Liver (tissue), 3 donors: Measurements from ENCODE around the gene KLHL34.

ENCODE experiments used
- EGR1 ChIP-seq, 2 donors: IDR thresholded peaks; 2 replicates each; pipeline ENCODE4 v1.6.1; 2016 to 2018; ENCODE audit warnings: antibody characterized with exemption in 2 of 2, low read depth in 2 of 2
- GABPA ChIP-seq, 2 donors: IDR thresholded peaks in 1 of 2; conservative IDR thresholded peaks in 1 of 2; 2 replicates each; pipeline ENCODE4 v1.6.1; 2016; ENCODE audit warnings: antibody characterized with exemption in 2 of 2, mild to moderate bottlenecking in 1 of 2, moderate library complexity in 1 of 2
- JUND ChIP-seq, 2 donors: IDR thresholded peaks; 2 replicates each; pipeline ENCODE4 v1.6.1; 2016; ENCODE audit warnings: antibody characterized with exemption in 2 of 2
- REST ChIP-seq: IDR thresholded peaks from 2 replicates; pipeline ENCODE4 v1.6.1; 2016; ENCODE audit warnings: antibody characterized with exemption, mild to moderate bottlenecking
- TAF1 ChIP-seq: conservative IDR thresholded peaks from 2 replicates; pipeline ENCODE4 v1.6.1; 2016; ENCODE audit warnings: antibody characterized with exemption, mild to moderate bottlenecking
- TF ChIP-seq, protein P1 (sequence below): fragments of 150-350 bp; IDR thresholded peaks from 2 replicates; pipeline ENCODE4 v1.5.1; 2017; ENCODE audit warnings: improper control_type of control experiment, low read depth, low read length; ENCODE audit not compliant: missing input control
- TF ChIP-seq, protein P2 (sequence below): IDR thresholded peaks from 2 replicates; pipeline ENCODE4 v1.6.1; 2016; ENCODE audit warnings: antibody characterized with exemption
- donor health status: healthy.
- donor health status: healthy.

DNA sequence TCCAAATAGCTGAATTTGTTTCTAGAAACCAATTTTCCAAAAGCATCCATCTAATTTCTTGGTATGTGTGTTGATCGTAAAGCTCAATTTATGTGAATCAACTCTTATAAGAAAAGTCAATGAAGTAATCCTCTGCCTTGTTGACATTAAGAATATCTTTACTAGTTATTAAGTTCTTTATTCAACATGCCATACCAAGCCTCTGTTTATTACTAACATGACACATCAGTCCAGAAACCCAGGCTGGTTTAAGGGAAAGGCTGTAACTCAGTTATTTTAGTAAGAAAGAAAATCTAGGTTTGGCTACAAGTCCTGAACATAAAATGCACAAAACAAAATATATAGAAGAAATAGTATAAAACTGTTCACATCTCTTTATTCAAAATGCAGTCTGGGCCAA, 48.0 kb downstream of the KLHL34 start:
- no peak for TF ChIP-seq TAF1
- TF ChIP-seq, protein P1, sequence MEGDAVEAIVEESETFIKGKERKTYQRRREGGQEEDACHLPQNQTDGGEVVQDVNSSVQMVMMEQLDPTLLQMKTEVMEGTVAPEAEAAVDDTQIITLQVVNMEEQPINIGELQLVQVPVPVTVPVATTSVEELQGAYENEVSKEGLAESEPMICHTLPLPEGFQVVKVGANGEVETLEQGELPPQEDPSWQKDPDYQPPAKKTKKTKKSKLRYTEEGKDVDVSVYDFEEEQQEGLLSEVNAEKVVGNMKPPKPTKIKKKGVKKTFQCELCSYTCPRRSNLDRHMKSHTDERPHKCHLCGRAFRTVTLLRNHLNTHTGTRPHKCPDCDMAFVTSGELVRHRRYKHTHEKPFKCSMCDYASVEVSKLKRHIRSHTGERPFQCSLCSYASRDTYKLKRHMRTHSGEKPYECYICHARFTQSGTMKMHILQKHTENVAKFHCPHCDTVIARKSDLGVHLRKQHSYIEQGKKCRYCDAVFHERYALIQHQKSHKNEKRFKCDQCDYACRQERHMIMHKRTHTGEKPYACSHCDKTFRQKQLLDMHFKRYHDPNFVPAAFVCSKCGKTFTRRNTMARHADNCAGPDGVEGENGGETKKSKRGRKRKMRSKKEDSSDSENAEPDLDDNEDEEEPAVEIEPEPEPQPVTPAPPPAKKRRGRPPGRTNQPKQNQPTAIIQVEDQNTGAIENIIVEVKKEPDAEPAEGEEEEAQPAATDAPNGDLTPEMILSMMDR: no peak
- TF ChIP-seq JUND (IDR thresholded peaks at IDR 0.05): no peak
- TF ChIP-seq EGR1 (IDR thresholded peaks at IDR 0.05; ENCODE audit: low read depth in 2 of 2): no peak
- TF ChIP-seq REST: no peak
- no peak for TF ChIP-seq GABPA (IDR thresholded peaks at IDR 0.05 in 1 of 2, conservative IDR thresholded peaks at IDR 0.05 in 1 of 2)
- TF ChIP-seq, protein P2, sequence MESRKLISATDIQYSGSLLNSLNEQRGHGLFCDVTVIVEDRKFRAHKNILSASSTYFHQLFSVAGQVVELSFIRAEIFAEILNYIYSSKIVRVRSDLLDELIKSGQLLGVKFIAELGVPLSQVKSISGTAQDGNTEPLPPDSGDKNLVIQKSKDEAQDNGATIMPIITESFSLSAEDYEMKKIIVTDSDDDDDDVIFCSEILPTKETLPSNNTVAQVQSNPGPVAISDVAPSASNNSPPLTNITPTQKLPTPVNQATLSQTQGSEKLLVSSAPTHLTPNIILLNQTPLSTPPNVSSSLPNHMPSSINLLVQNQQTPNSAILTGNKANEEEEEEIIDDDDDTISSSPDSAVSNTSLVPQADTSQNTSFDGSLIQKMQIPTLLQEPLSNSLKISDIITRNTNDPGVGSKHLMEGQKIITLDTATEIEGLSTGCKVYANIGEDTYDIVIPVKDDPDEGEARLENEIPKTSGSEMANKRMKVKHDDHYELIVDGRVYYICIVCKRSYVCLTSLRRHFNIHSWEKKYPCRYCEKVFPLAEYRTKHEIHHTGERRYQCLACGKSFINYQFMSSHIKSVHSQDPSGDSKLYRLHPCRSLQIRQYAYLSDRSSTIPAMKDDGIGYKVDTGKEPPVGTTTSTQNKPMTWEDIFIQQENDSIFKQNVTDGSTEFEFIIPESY: no peak
